Vagina (tissue), 2 donors: ENCODE results near the gene CRYAB. TPM values are rescaled to one million over a fixed set of nuclear protein-coding genes. Genes with fewer than 3 reads are reported as not detected.

Experiments used
- DNase-seq, 2 donors: peaks; one replicate each; pipeline ENCODE4 v3.0.0-alpha.2; 2017; ENCODE audit errors: extremely low spot score in 2 of 2
- H3K27ac ChIP-seq: fragments of 200-600 bp; sonication (generic); one replicate; pipeline ENCODE4 v1.5.1; 2019
- H3K27me3 ChIP-seq: fragments of 200-600 bp; sonication (generic); one replicate; pipeline ENCODE4 v1.5.1; 2019
- H3K36me3 ChIP-seq, 2 donors: fragments of 200-600 bp; sonication (generic); one replicate each; pipeline ENCODE4 v1.5.1; 2017 to 2019
- H3K4me1 ChIP-seq: fragments of 200-600 bp; sonication (generic); one replicate; pipeline ENCODE4 v1.5.1; 2019
- H3K4me3 ChIP-seq, 2 donors: fragments of 200-600 bp; sonication (generic); 1 replicate in 1 of 2; 2 replicates in 1 of 2; pipeline ENCODE4 v1.5.1; 2016 to 2019
- H3K9me3 ChIP-seq: fragments of 200-600 bp; sonication (generic); one replicate; pipeline ENCODE4 v1.5.1; 2019
- CTCF ChIP-seq, 3 experiments: fragments of 450-650 bp in 2 of 3; fragments of 200-600 bp in 1 of 3; sonication (generic) in 1 of 3; IDR thresholded peaks; one replicate each; pipeline ENCODE4 v1.5.1; 2017 to 2019; ENCODE audit warnings: antibody characterized with exemption in 3 of 3, mild to moderate bottlenecking in 2 of 3, moderate library complexity in 2 of 3
- POLR2A ChIP-seq, 2 donors: fragments of 450-650 bp; IDR thresholded peaks; one replicate each; pipeline ENCODE4 v1.6.1; 2017; ENCODE audit warnings: antibody characterized with exemption in 2 of 2, mild to moderate bottlenecking in 2 of 2, moderate library complexity in 2 of 2
- POLR2AphosphoS5 ChIP-seq, 2 donors: sonication (generic); formaldehyde crosslinking; IDR thresholded peaks; one replicate each; pipeline ENCODE4 v1.9.0; 2017; ENCODE audit warnings: antibody characterized with exemption in 2 of 2, mild to moderate bottlenecking in 2 of 2, low read depth in 1 of 2; ENCODE audit not compliant: insufficient read depth in 1 of 2
- intact Hi-C: fragments of 100-400 bp; cut with DNase I; formaldehyde crosslinking; loops from one replicate; pipeline ENCODE4 v1.15.1; 2023
- total RNA-seq: library from RNA; depleted of rRNA; stranded (reverse); fragments of >200 nt; gene quantifications from one replicate; pipeline ENCODE4 v1.2.3, GENCODE V29; 2016

Gene CRYAB
- total RNA-seq, 1 donor from 2014 or later: 161 TPM

GRCh38 chr11:111910676-111911562 is 651 bp downstream of the CRYAB start:
- no peak for DNase-seq
- H3K27me3 ChIP-seq: no peaks in the 10 kb centered on the region
- TF ChIP-seq POLR2AphosphoS5 (IDR thresholded peaks at IDR 0.05; ENCODE audit: insufficient read depth in 1 of 2, low read depth in 1 of 2): no peak
- TF ChIP-seq POLR2A (IDR thresholded peaks at IDR 0.05): no peak
- no peak for TF ChIP-seq CTCF (IDR thresholded peaks at IDR 0.05)
- no peaks in the 10 kb centered on the region for H3K9me3 ChIP-seq
- H3K4me3 ChIP-seq: peak overlapping the region; percentile 58 to 69
- peaks cover 45% of the 10 kb centered on the region for H3K4me1 ChIP-seq
- peak overlapping the region; percentile 99 for H3K27ac ChIP-seq
- intact Hi-C loops: no loop called here
- peaks cover 0 to 6% of the 10 kb centered on the region in 2 donors for H3K36me3 ChIP-seq

GRCh38 chr11:111909378-111909777 is 2.2 kb downstream of the CRYAB start:
- intact Hi-C loops: no loop called here
- Histone ChIP-seq H3K4me3 (peak overlapping the region; percentile 58 to 69), H3K4me1 (peaks cover 40% of the 10 kb centered on the region), H3K9me3 (no peaks in the 10 kb centered on the region), H3K27me3 (no peaks in the 10 kb centered on the region), H3K36me3 (peaks cover 0 to 6% of the 10 kb centered on the region in 2 donors), H3K27ac (peak overlapping the region; percentile 99)
- no peak for DNase-seq
- TF ChIP-seq CTCF (IDR thresholded peaks at IDR 0.05) (no peak), POLR2AphosphoS5 (IDR thresholded peaks at IDR 0.05; ENCODE audit: insufficient read depth in 1 of 2, low read depth in 1 of 2) (peak in 1 of 2 donors; percentile 32), POLR2A (IDR thresholded peaks at IDR 0.05) (no peak)

- peak overlapping the region; percentile 99 for H3K27ac ChIP-seq
- no peak for DNase-seq
These were observed 2.8 kb downstream of the CRYAB start for GRCh38 chr11:111908639-111909305.

GRCh38 chr11:111906680-111907079 is 4.9 kb downstream of the CRYAB start:
- no peaks in the 10 kb centered on the region for H3K27me3 ChIP-seq
- no peak overlapping the region for H3K4me3 ChIP-seq
- no peaks in the 10 kb centered on the region for H3K9me3 ChIP-seq
- H3K36me3 ChIP-seq: peaks cover 0 to 6% of the 10 kb centered on the region in 2 donors
- DNase-seq: no peak
- peaks cover 27% of the 10 kb centered on the region for H3K4me1 ChIP-seq
- intact Hi-C loops: no loop called here
- H3K27ac ChIP-seq: no peak overlapping the region
- TF ChIP-seq POLR2AphosphoS5 (IDR thresholded peaks at IDR 0.05; ENCODE audit: insufficient read depth in 1 of 2, low read depth in 1 of 2) (no peak), CTCF (IDR thresholded peaks at IDR 0.05) (no peak), POLR2A (IDR thresholded peaks at IDR 0.05) (no peak)

More at GRCh38 chr11:111908639-111909305, 2.8 kb downstream of the CRYAB start:
- Histone ChIP-seq H3K4me3 (peak overlapping the region in 1 of 2 donors; percentile 7), H3K4me1 (peaks cover 34% of the 10 kb centered on the region), H3K27me3 (no peaks in the 10 kb centered on the region), H3K36me3 (peaks cover 0 to 6% of the 10 kb centered on the region in 2 donors), H3K9me3 (no peaks in the 10 kb centered on the region)
- TF ChIP-seq POLR2A (IDR thresholded peaks at IDR 0.05): no peak
- TF ChIP-seq CTCF (IDR thresholded peaks at IDR 0.05): no peak
- TF ChIP-seq POLR2AphosphoS5 (IDR thresholded peaks at IDR 0.05; ENCODE audit: insufficient read depth in 1 of 2, low read depth in 1 of 2): no peak
- intact Hi-C loops: no loop called here
